Pons (tissue), 1 donor: Measurements from ENCODE around the gene SIGMAR1.
A peak's percentile ranks its signal among the peaks of the same experiment; 100 is the strongest.

Experiments
- DNase-seq: peaks from one replicate; pipeline ENCODE4 v3.0.0-alpha.2; 2016; ENCODE audit warnings: low spot score

The SIGMAR1 gene

DNA sequence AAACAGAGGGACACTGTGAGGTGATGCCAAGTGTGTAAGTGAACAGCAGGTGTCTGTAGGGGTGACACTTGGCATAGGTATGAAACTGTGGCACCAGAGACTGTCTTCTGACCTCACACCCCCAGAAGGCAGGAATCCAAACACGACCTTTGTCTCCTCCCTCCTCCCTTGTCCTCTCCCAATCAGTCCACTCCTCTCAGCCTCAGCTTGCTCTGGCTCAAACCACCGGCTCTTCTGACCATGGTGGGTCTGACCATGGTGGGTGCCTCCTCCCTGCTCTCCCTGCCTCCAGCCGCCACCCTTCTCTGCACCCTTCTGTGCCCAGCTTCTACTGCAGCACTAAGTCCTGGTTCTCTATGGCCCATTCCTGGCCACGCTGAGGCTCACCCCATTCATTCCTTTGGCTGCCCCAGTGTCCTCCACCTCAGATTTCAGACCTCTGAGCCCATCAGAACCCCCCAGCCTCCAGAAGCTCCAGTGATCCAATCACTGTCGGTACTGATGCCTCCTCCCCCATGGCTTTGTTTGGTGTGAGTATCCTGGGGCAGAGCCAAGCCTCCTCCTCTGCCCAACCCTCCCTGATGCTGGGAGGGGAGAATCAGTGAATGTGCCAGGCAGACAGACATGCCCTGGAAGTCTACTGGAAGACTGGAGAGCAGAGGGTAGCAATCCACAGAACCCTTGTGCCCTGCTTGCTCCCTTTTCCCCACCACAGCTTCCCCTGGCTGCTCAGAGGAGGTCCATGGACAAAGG is 7.0 kb downstream of the SIGMAR1 start:
- no peak for DNase-seq

DNA sequence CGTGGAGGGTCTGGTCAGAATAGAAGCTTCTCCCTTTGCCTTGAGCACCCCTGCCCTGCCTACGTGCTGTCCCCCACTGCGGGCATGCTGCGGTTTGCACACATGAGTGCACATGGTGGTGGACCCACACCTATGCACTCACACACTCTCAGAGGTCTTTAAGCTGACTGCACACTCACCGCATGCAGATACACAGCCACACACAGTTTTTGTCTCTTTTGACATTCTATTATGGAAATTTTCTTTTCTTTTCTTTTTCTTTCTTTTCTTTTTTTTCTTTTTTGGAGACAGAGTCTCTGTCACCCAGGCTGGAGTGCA is 8.1 kb downstream of the SIGMAR1 start:
- DNase-seq: no peak

DNA sequence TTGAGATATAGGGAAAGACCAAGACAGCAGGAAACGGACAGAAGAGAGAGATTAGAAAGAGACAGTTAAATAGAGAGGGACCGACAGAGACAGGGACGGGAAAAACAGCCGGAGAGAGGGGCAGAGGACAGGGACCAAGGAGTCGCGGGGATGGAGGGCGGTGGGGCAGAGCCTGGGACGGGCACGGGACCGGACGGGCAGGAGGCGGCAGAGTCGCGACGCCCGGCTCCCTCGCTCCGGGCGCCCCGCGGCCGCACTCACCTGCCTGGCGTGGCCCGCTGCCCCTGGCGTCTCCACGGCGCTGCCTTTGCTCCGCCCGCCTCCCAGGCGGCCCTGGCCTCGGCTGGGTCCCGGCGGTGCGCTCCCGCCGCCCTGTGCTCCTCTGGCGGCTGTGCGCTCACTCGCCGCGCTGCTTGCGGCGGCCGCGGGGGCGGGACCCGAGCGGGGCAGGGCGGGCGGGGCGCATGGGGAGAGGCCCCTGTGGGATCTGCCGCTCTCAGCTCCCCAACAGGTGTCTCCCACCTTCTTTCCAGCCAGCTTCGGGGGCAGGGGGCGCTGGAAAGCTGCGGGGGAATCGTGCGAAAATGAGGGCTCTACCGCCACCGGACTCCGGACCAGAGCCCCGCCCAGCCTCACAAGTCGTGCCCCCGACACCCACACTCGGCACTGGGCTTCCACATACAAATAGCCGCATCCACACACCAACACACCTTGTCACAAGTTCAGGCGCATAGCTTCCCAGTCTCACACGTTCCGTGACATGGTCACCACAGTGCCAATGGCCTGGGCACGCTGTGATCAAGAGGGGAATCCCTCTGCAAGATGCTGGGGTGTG is 8.7 kb downstream of the SIGMAR1 start, which contains the start of gene ARID3C:
ARID3C (minus strand) TSS at position 411 of the 835 bp plus-strand sequence. CDS start 1,052 bp downstream, outside the sequence.
- DNase-seq: no peak

DNA sequence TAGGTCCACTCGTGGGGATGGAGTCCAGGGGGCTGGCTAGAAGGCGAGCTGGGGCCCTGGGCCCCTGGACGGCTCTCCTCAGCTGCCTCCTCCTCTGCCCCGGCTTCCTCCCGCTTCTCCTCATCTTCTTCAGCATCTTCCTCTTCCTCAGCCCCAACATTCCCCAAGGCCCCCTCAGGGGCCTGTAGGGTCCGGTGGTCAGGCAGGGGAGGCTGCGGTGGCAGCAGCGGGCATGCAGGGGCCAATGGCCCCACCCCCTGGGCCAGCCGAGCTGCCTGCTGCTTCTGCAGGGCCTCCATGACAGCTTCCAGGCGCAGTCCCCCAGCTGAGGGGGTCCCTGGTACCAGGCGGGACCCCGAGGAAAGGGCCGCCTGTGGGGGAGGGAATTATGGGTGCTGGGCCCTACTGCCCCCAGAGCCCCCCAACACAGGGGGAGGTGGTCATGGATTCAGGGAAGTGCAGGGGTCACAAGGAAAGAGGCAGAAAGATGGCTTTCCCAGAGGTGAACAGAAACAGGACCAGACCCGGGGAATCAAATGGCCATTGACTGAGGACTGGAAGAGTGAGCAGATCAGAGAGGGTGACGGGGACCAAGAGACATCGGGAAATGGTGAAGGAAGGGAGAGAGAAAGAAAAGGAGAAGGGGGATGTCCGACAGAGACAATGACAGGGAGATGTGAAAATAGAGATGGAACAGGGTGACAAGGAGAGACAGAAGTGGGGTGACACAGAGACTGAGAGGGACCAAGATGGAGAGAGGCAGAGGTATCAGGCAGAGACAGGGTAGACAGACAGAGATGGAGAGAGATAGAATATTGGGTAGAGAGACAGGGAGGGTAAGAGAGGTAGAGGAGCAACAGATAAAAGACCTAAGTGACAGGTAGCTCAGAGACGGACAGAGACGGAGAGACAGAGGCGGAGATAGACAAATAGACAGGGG is 9.6 kb downstream of the SIGMAR1 start:
- DNase-seq: no peak

DNA sequence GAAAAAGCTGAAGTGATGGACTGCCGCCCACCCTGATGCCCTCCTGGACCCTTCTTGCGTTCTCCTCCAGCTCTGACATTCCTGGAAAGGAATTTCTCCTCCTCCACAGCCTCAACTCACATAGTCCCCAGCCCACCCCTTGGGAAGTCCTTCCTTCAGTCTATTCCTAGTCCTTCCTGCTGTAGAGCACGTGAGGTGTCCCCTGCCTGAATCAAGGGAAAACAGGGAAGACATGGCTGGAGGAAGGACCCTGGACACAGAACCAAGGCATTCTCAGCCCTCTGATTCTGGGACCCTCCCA is 12.5 kb downstream of the SIGMAR1 start:
- no peak for DNase-seq

DNA sequence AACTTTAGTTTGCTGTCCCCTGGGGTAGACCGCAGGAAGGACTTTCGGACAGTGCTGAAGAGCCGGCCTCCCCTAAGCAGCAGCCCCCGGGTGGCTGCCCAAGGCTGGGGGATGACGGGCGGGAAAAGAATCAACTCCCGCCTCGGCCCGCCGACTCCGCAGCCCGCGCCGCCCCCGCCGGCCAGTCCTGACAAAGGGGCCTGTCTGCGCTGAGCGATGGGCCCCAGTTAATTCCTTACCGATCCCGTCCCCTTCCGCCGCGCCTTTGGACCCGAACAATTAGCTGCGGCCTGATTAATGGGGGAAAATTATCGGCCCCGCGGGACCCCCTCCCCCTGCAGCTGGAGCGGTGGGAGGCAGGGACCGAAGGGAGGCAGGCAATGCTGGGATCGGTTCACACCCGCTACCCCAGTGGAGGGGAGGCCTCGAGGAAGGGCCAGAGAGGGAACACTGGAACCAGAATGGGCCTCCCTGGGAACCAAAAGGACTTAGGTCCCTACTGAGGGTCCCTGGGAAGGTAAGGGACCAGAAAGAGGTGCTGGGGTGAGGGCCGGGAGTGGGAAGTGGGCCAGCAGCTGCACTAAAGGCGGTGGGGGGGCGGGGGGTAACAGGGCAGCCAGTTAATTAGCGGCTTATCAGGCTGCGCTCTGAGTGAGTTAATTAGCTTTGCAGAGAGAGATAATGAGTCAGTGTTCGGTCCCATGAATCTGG is 13.0 kb downstream of the SIGMAR1 start:
- no peak for DNase-seq

DNA sequence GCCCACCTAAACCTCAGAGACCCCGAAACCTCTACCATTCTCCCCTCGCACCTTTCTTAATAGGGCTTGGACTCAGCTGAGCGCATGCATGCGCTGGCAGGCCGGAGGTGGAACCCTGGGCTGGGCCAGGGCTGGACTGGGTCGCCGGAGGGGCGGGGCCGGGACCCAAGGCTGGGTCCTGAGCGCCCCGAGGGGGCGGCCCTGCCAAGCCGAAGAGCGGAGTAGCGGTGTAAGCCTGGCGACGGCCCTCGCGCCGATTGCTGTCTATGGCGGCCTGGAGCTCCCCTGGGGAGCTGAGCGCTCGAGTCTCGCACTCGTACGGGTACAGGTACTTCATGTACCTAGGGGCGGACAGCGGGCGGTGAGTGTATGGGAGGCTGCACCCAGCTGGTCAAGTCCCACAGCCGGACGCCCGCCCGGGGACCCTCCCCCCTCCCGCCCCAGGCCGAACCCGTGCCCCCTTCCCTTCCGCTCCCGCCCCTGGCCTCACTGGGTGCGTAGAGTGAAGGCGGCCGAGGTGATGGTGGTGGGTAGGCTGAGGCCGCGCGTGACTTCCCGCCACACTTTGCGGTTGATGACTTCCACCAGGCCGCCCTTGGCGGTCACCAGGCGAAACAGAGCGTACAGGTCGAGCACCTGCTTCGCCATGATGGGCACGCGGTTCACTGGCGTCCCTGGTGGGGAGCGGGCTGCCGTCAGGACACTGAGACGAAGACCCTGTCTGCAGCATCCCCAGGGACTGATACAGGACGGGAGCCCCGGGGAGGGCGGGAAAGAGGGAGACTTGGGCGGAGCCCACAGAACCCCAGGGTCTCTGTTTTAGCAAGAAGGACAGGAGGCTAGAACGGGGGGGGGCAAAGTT is 14.0 kb downstream of the SIGMAR1 start:
- no peak for DNase-seq

DNA sequence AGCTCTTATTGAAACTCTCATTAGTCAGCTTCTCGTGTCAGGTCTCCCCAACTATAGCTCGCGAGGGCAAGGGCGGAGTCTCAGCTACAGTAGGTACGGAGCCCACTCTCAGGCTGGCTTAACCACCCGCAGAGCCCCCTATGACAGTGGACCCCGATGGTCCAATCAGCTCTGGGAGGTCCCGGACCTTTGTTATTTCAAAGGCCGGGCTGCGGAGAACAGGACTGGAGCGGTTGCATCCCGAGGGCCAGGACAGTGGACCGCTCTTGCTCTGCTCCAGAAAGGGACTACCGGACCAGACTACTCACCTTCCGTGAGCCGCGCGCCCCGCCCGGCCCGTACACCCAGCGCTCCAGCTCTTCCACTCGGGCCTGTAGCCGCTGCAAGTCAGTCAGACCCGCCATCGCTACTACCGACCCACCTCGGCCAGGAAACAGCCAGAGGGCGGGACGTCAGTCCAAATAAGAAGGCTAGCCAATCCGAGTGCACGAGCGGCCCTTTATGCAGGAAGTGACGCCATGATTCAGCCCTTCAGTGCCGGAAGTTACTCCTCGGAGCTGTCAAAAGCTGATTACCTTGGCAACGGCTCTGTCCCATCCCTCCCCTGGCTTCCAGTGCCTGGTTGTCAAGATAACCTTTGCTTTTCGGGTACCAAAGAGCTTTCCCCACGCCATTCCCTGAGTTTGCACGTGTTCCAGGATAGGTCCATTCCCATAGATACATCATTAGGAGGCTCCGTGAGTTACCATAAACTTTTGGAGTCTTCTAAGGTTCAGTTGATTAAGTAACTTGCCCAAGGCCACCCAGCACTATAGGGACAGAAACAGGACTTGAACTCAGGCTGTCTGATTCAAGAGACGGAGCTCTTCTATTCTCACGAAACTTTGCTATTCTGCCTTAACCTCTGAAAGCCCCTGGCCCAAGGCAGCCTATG is 17.3 kb downstream of the SIGMAR1 start, which contains the start of gene DCTN3:
DCTN3 (minus strand) TSS at position 435 of the 934 bp plus-strand sequence; CDS start at position 404, 31 bp downstream.
- DNase-seq: peak; percentile 96

DNA sequence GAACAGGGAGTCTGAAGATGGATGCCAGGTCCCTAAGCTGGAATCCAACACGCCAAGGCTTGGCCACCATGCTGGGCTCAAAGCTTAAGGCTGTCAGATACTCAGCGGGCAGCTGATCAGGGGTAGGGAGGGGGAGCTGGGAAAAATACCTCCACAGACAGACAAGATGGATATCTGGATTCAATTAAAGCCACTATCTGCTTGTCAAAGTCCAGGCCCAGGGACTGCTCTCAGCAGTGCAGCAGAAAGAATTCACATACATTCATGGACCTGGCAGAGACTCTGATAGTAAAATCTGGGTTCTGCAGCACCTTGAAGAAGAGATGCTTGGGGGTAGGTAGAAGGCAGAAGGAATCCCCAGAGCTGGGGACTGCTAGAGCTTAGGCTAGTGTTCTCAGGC is 22.5 kb downstream of the SIGMAR1 start:
- DNase-seq: no peak

DNA sequence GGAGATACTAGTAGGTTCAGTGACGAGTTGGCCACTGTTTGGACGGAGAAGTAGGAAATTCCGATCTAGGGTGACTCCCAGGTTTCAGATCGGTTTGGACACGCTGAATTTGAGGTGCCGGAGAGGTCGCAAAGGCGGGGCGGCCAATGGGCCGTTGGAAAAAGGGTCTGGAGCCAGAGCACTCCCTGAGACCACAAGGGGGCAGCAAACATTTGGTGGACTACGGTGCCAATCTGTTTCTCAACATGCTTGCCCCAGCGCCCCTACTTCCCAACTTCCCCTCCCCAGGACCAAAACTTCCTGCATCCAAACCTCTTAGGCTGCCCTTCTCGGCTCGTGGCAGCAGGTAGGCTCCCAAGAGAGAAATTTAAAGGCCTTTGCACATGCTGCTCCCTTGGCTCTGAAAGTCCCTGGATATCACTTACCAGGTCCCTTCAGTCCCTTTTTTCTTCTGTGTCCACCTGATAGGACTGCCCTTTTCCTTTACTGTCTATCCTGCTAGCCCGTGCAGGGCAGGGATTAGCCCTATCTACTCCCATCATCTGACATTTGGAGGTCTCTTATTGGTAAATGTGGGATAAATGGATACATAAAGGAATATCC is 24.7 kb downstream of the SIGMAR1 start:
- DNase-seq: peak; percentile 90

DNA sequence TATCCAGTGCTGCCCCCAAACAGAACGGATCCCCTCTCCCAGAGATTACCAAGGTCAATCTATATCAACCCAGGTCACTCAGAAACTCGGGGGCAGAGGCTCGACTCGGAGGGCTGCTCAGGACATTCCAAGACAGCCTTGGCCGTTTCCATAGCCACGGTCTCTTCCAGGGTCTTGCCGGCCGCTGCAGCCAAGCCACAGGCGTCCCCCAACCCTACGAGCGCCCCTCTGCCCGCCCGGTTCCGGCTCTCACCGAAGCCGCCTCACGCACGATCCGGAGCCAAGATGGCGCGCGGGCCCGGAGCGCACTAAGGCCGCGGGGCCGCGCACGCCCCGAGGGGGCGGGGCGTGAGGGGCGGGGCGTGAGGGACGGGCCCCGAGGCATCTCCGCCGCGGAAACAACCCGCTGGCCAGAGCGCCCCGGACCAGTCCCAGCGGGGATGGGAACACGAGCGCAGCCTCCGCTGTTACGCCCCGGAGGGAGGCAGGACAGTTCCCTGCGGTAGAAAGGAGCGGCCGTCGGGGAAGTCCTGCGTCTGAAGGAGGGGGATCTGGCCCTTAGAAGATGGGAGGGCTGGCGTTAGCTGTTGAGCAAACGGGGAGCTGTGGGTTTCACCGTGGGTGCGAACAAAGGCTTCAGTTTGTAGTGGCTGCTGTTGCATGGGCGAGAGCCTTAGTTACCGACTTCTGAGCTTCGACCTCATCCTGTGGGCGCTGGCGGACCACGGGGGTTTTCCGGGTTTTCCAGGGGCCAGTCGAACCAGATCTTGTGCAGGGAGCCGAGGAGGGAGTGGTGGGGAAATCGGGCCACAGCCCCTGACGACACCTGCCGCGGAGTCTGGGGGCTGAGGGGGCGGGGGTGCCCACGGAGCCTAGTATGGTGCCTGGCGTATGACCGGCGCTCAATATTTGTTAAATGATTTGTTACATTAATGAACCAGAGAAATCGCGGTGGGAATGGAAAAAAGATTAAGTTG is 25.5 kb downstream of the SIGMAR1 start, which contains the start of gene RPP25L:
RPP25L (minus strand) TSS at position 287 of the 977 bp plus-strand sequence. CDS start 801 bp downstream, outside the sequence.
- DNase-seq: peak; percentile 88

DNA sequence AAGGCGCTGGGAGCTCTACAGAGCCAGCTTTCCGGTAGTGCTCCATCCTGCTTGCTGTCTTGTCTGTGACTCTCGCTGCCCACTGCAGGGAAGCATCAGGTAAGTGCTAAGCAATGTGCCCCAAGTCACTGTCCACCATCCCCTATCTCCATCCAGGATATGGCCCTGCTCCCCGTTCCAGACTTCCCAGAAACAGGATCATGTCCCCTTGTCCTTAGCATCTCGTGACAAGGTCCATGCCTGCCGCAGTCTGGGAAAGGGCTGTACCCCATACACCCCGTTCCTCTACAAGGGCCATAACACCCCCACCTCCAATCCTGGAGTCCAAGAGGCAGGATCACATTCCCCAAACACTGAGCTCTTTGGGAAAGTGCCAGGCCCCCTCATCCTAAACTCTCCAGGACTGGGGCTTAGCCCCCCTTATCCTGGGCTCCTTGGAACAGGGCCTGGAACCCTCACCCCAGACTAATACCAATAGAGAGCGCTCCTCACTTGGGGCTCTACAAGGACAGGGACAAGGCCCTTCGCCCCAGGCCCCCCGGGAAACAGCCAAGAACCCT is 26.3 kb downstream of the SIGMAR1 start:
- DNase-seq: peak; percentile 29

DNA sequence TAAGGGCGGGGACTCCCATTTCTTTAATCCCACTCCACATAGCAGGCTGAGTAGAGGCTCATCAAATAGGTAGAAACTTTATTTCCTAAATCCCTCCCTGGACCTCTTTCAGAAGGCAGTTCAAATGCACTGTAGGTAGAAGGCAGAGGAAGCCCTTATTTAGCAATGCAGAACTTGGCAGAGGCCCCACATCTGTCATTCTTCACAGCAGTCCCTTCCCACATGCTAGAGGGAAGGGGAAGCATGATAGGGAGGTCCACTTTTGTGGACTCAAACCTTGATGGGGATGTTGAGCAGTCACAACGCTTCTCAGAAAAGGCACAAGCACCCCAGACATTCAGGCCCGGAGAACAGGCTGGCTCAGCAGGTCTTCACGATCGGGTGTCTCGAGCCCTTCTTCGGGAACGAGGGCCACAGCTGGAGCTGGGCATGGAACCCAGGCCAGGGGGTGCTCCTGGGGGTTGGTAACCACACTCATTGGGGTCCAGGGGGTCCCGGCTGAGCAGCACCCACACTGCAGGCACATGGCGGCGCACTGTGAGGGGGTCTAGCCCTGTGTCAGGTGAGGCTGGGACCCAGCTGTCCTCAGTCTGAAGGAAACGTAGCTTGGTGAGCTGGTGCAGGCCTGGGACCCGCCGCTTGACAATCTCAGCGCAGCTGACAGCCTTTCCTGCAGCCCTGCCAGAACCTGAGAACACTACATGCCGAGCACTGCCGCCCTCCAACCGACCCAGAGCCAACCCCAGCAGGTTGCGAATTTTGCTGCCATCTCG is 27.0 kb downstream of the SIGMAR1 start:
- DNase-seq: no peak

DNA sequence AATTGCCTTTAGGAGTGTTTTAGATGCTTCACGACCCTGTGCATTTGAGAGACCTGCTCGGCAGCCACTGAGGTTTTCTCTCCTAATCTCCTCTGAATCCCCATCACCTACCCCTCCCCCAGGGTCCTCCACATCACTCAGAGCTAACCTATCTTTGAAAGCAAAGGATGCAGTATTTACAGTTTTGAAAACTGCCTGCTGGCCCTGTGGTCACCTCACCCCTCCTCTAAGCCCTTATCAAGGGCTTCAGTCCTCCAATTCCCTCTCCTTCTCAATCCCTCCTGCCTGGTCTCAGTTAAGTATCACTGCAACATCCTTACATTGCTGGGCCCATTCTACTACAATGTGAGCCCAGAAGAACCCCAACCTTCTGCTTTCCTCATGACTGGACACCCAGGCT is 30.3 kb downstream of the SIGMAR1 start:
- DNase-seq: no peak

DNA sequence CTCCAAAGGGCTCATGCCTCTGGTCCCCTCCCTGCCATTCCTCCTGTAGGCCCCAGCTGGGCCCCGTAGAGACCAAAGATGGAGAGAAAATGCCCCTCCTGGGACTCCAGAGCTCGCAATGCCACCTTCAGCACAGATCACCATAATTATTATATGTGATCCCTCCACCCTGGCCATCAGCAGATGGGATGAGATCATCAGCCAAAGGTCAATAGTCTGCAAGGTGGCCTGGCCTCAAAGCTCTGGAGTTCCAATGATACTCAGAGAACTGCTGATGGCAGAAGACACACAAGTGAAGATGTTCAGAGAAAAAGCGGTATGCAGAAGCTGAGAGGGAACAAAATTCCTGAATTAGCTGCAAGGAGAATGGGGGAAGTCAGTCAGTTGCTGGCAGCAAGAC is 30.7 kb downstream of the SIGMAR1 start:
- no peak for DNase-seq

DNA sequence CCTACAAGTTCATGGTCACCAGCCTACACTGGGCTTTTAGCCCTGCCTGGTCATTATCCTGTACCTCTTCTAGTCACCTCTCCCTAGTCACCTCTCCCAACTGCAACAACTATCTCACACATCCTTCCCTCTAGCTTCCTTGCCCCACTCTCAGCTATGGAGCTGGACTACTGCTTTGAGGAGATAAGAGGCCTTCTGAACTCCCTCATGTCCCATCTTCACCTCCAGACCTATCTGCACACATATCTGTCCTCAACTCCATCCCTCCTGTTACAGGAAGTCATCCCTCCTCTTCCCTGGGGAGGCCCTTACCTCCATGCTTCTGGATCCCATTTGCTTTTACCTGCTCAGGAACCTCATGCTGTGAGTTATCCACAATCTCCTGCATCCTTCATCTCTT is 31.4 kb downstream of the SIGMAR1 start:
- DNase-seq: no peak
